Cardiac septum (tissue), 1 donor: ENCODE results near the gene PPY. TPM values are rescaled to one million over a fixed set of nuclear protein-coding genes. Genes with fewer than 3 reads are reported as not detected.
"Not testable (repeated sequence)": the region's sequence is repeated elsewhere in the genome, so short reads cannot be mapped to it uniquely, and the experiment has no call there.

Source experiments
- DNase-seq: peaks from one replicate; pipeline ENCODE4 v3.0.0-alpha.2; 2020; ENCODE audit warnings: low spot score
- intact Hi-C: fragments of 100-400 bp; cut with DNase I; formaldehyde crosslinking; loops from one replicate; pipeline ENCODE4 v1.14.0; 2022
- long read RNA-seq: library from polyadenylated mRNA; unstranded; transcript quantifications from one replicate; pipeline ENCODE4 v2.0.0, GENCODE V29; 2021
- total RNA-seq: library from RNA; stranded (reverse); fragmentation: NEBNext Ultra II Directional; extraction: Animal tissue kit (Norgen Biotek cat#: 25700); gene quantifications from one replicate; pipeline ENCODE4 v1.2.1, GENCODE V29; 2021
- donor health status: DM: no; HTN: no; CAD: no.

The PPY gene
- not detected for total RNA-seq
- long read RNA-seq: 0 reads

GRCh38 chr17:43942051-43942685 lies at the start of gene PPY:
Gene PPY, minus strand, starts transcription at chr17:43942476. Its CDS starts 822 bp downstream, at chr17:43941654.
- no peak for DNase-seq
- intact Hi-C loops: loop anchor here (2.0 to 10.0 kb wide), 3 partner anchors 53 to 223 kb away; no protein-coding TSS in a partner anchor

GRCh38 chr17:43988301-43988700 lies 46.0 kb upstream of the PPY start:
- intact Hi-C loops: no loop called here
- DNase-seq: no peak

GRCh38 chr17:43987131-43988021 lies 45.1 kb upstream of the PPY start:
- DNase-seq: no peak
- intact Hi-C loops: no loop called here

GRCh38 chr17:43986225-43986981 lies 44.1 kb upstream of the PPY start:
- intact Hi-C loops: no loop called here
- no peak for DNase-seq

- DNase-seq: no peak
- intact Hi-C loops: no loop called here
These were observed 42.2 kb upstream of the PPY start for GRCh38 chr17:43984521-43984920.

- intact Hi-C loops: no loop called here
- DNase-seq: no peak
These were observed 41.5 kb upstream of the PPY start for GRCh38 chr17:43983515-43984411.

- DNase-seq: no peak
- intact Hi-C loops: no loop called here
These were observed 40.9 kb upstream of the PPY start for GRCh38 chr17:43983196-43983514.

GRCh38 chr17:43982171-43982570 lies 39.9 kb upstream of the PPY start:
- intact Hi-C loops: no loop called here
- DNase-seq: no peak

- DNase-seq: no peak
- intact Hi-C loops: no loop called here
These were observed 37.4 kb upstream of the PPY start for GRCh38 chr17:43979671-43980070.

- intact Hi-C loops: no loop called here
These were observed 36.7 kb upstream of the PPY start for GRCh38 chr17:43979011-43979410.

GRCh38 chr17:43978078-43978477 lies 35.8 kb upstream of the PPY start:
- intact Hi-C loops: no loop called here
- DNase-seq: no peak

More at GRCh38 chr17:43979011-43979410, 36.7 kb upstream of the PPY start:
- no peak for DNase-seq

GRCh38 chr17:43976963-43977837 lies 34.9 kb upstream of the PPY start:
- intact Hi-C loops: no loop called here
- no peak for DNase-seq

GRCh38 chr17:43975898-43976297 lies 33.6 kb upstream of the PPY start:
- intact Hi-C loops: no loop called here
- no peak for DNase-seq

- intact Hi-C loops: no loop called here
- DNase-seq: no peak
These were observed 32.3 kb upstream of the PPY start for GRCh38 chr17:43974382-43975266.

GRCh38 chr17:43972444-43973212 lies 30.4 kb upstream of the PPY start:
- DNase-seq, intact Hi-C loops: not testable (repeated sequence)

- DNase-seq, intact Hi-C loops: not testable (repeated sequence)
These were observed 29.2 kb upstream of the PPY start for GRCh38 chr17:43971436-43971835.

GRCh38 chr17:43970366-43970765 lies 28.1 kb upstream of the PPY start:
- intact Hi-C loops: no loop called here
- DNase-seq: no peak
